HepG2 (cell line): Measurements from ENCODE around the gene SPTBN2.

Source experiments
- FOXM1 ChIP-seq: sonication (generic); formaldehyde crosslinking; IDR thresholded peaks from 2 replicates; pipeline ENCODE4 v1.5.0; 2020; ENCODE audit warnings: missing genetic modification reagents
- KDM2A ChIP-seq: sonication (generic); formaldehyde crosslinking; IDR thresholded peaks from 2 replicates; pipeline ENCODE4 v1.4.0; 2020; ENCODE audit warnings: low read depth, missing genetic modification reagents, borderline replicate concordance
- ZNF891 ChIP-seq: sonication (generic); formaldehyde crosslinking; IDR thresholded peaks from 2 replicates; pipeline ENCODE4 v1.5.0; 2020; ENCODE audit warnings: mild to moderate bottlenecking, missing genetic modification reagents
- TF ChIP-seq, protein P1 (sequence below), 2 experiments: IDR thresholded peaks; 2 replicates each; pipeline ENCODE4 v1.6.1; 2011 to 2012; ENCODE audit warnings: low read length in 2 of 2, borderline replicate concordance in 1 of 2, low read depth in 1 of 2, mild to moderate bottlenecking in 1 of 2, moderate library complexity in 1 of 2

DNA sequence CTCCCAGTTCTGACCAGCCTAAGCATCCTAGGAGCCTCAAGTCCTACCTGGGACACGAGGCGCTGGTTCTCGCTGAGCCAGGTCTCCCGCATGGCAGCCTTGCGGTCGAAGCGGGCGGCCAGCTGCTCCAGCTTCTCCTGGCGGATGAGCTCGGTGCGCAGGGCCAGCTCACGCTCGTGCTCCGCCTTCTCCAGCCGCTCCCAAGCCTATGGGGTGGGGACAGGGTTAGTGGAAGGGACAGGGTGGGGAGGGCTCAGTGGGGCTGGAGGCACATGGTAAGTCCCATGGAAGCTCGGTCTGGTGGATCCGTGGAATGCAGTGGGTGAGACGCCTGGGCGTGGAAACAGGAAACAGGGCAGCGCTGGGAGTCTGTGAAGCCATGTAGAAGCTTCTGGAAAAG lies 20.9 kb downstream of the SPTBN2 start:
- TF ChIP-seq FOXM1 (no peak), KDM2A (no peak), ZNF891 (CRISPR knock-in tag) (no peak)
- TF ChIP-seq, protein P1, sequence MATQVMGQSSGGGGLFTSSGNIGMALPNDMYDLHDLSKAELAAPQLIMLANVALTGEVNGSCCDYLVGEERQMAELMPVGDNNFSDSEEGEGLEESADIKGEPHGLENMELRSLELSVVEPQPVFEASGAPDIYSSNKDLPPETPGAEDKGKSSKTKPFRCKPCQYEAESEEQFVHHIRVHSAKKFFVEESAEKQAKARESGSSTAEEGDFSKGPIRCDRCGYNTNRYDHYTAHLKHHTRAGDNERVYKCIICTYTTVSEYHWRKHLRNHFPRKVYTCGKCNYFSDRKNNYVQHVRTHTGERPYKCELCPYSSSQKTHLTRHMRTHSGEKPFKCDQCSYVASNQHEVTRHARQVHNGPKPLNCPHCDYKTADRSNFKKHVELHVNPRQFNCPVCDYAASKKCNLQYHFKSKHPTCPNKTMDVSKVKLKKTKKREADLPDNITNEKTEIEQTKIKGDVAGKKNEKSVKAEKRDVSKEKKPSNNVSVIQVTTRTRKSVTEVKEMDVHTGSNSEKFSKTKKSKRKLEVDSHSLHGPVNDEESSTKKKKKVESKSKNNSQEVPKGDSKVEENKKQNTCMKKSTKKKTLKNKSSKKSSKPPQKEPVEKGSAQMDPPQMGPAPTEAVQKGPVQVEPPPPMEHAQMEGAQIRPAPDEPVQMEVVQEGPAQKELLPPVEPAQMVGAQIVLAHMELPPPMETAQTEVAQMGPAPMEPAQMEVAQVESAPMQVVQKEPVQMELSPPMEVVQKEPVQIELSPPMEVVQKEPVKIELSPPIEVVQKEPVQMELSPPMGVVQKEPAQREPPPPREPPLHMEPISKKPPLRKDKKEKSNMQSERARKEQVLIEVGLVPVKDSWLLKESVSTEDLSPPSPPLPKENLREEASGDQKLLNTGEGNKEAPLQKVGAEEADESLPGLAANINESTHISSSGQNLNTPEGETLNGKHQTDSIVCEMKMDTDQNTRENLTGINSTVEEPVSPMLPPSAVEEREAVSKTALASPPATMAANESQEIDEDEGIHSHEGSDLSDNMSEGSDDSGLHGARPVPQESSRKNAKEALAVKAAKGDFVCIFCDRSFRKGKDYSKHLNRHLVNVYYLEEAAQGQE (IDR thresholded peaks at IDR 0.05; ENCODE audit: borderline replicate concordance in 1 of 2, low read depth in 1 of 2, low read length in 2 of 2), result no peak
